OCI-LY3 (cell line): ENCODE data around the gene PAEP.

Experiments
- CTCF ChIP-seq: fragments of 200-600, 300-600 bp; sonication (generic); IDR thresholded peaks from 2 replicates; pipeline ENCODE4 v1.5.1; 2014; ENCODE audit warnings: antibody characterized with exemption, low read length, low read depth
- EZH2phosphoT487 ChIP-seq: fragments of 200-600 bp; shearing (Covaris generic); IDR thresholded peaks from 2 replicates; pipeline ENCODE4 v1.6.1; 2018; ENCODE audit warnings: antibody characterized with exemption, mixed run types, low read depth

GRCh38 chr9:135522931-135523330 is 38.6 kb upstream of the PAEP start:
- TF ChIP-seq CTCF: no peak
- TF ChIP-seq EZH2phosphoT487: no peak
